Fibroblast of pulmonary artery (primary cell): Measurements from ENCODE around the gene ATP6V0C.

Source experiments
- DNase-seq: peaks from one replicate; pipeline ENCODE4 v3.0.0-alpha.2; 2010; ENCODE audit warnings: low read depth
- H3K4me3 ChIP-seq: replicated peaks from 2 replicates; pipeline ENCODE4 v1.5.1; 2011; ENCODE audit warnings: low read depth, mild to moderate bottlenecking, control low read depth, low read length, moderate library complexity
- CTCF ChIP-seq: IDR thresholded peaks from 2 replicates; pipeline ENCODE4 v1.5.1; 2011; ENCODE audit warnings: mild to moderate bottlenecking, control low read depth, low read length, inconsistent platforms; ENCODE audit errors: missing control alignments

Gene ATP6V0C

DNA sequence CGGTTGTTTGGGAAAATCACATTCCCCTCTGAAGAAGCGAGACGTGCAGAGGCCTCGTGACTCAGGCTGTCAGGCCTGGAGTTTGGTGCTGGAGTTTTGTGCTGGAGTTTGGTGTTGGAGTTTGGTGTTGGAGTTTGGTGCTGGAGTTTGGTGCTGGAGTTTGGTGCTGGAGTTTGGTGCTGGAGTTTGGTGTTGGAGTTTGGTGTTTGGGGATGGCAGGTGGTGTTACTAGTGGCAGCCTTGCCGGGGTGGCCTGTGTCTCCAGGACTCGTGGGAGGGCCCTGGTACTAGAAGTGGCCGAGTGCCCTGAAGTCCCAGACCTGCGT lies 26.3 kb upstream of the ATP6V0C start:
- no peak for TF ChIP-seq CTCF
- DNase-seq = no peak
- H3K4me3 ChIP-seq = no peak overlapping the region

- H3K4me3 ChIP-seq = no peak overlapping the region
- no peak for DNase-seq
- no peak for TF ChIP-seq CTCF
Measured at GRCh38 chr16:2487903-2488531, 25.7 kb upstream of the ATP6V0C start.

- DNase-seq = no peak
- no peak overlapping the region for H3K4me3 ChIP-seq
- TF ChIP-seq CTCF = no peak
Measured at GRCh38 chr16:2489581-2489980, 24.2 kb upstream of the ATP6V0C start.

- H3K4me3 ChIP-seq = no peak overlapping the region
- no peak for DNase-seq
- no peak for TF ChIP-seq CTCF
Measured at GRCh38 chr16:2490190-2491105, 23.3 kb upstream of the ATP6V0C start.

GRCh38 chr16:2492292-2492691 lies 21.5 kb upstream of the ATP6V0C start:
- TF ChIP-seq CTCF = no peak
- no peak overlapping the region for H3K4me3 ChIP-seq
- DNase-seq = no peak

GRCh38 chr16:2493605-2494004 lies 20.1 kb upstream of the ATP6V0C start:
- H3K4me3 ChIP-seq = no peak overlapping the region
- no peak for DNase-seq
- no peak for TF ChIP-seq CTCF
